Measurements from ENCODE around the gene SPINK8. TPM values are rescaled to one million over a fixed set of nuclear protein-coding genes. Genes with fewer than 3 reads are reported as not detected.
"Not testable (repeated sequence)": the region's sequence is repeated elsewhere in the genome, so short reads cannot be mapped to it uniquely, and the experiment has no call there.

The SPINK8 gene
- total RNA-seq, 1 donor from 2014 or later = not detected

DNA sequence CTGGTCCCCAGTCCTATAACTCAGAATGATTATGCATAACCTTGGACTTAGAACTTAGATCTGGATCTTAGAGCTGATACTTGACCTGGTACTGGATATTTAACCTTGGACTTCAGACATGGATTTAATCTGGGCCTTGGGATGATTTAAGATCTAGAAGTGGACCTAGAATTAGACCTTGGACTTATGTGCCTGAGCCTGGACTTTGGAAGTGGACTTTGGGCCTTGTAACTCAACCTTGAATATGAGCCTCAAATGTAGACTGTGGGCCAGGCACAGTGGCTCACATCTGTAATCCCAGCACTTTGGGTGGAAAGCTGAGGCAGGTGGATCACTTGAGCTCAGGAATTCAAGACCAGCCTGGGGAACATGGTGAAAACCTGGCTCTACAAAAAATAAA lies 46.4 kb downstream of the SPINK8 start:
- intact Hi-C loops (cut with micrococcal nuclease) = no loop called here
- no peak for ATAC-seq
- no peak for DNase-seq

DNA sequence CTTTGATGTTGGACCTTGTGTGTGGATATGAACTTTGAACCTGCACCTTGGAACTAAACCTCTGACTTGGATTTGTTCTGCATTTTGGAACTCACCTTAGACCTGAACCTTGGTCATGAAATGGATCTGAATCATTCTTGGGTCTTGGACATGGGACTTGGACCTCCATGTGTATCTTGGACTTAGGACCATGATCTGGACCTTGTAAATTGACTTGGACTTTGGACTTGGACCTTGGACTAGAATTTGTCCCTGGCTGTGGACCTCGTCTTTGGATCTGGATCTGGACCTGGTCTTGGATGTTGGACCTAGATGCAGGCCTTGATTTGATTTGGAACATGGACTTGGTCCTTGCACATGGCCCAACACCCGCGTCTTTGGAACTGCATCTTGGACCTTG lies 47.2 kb downstream of the SPINK8 start:
- intact Hi-C loops (cut with micrococcal nuclease) = no loop called here
- DNase-seq = no peak
- no peak for ATAC-seq

DNA sequence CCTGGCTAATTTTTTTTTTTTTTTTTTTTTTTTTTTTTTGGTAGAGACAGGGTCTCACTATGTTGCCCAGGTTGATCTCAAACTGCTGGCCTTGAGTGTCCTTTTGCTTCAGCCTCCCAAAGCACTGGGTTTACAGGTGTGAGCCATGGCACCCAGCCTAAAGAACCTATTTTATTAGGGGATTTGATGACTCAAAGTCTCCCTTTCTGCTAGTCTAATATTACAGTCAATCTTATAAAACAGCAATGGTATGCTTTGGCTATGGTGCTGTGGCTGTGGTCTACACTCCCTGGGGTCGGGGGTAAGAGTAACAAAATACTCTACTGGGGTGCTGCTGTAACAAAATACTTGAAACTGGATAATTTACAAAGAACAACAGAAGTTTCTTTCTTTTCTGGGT lies 47.8 kb downstream of the SPINK8 start:
- DNase-seq = no peak
- no peak for ATAC-seq
- intact Hi-C loops (cut with micrococcal nuclease) = no loop called here

DNA sequence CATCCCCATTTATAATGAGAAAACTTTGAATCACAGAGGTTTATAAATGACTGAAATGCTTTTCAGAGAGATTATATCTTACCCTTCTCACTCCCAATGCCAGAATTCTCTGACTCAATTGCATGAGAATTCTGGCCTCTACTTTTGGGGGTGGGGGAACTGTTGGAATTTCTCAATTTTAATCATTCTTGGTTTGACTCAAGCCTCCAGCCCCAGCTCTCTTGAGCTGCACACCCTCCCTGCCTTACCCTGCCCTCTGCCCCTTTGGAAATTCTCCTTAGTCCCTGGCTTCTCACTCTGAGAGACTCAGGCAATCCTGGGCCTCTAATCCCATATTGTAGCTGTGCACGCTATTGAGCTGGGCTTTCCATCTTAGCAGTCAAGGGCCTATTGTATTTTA lies 48.3 kb downstream of the SPINK8 start:
- DNase-seq = no peak
- intact Hi-C loops (cut with micrococcal nuclease) = no loop called here
- no peak for ATAC-seq

DNA sequence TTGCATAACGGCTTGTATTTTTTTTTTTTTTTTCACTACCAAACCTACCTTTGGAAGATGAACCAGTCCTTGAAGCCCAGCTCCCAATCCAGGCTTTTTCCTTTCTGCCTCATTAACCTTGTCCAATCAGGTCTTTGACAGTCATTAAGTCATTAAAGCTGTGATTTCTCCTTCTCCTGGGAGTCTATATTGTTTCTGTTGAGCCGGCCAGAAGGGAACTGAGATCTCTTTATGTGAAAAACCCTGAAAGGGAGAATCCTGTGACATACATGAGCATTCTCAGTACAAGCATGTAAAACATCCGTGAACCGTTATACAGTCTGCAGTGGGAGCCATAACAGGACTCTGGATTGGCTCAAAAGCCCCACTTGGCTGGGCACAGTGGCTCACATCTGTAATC lies 52.6 kb downstream of the SPINK8 start:
- DNase-seq (no peak), ATAC-seq (no peak)
- intact Hi-C loops (cut with micrococcal nuclease) = no loop called here

DNA sequence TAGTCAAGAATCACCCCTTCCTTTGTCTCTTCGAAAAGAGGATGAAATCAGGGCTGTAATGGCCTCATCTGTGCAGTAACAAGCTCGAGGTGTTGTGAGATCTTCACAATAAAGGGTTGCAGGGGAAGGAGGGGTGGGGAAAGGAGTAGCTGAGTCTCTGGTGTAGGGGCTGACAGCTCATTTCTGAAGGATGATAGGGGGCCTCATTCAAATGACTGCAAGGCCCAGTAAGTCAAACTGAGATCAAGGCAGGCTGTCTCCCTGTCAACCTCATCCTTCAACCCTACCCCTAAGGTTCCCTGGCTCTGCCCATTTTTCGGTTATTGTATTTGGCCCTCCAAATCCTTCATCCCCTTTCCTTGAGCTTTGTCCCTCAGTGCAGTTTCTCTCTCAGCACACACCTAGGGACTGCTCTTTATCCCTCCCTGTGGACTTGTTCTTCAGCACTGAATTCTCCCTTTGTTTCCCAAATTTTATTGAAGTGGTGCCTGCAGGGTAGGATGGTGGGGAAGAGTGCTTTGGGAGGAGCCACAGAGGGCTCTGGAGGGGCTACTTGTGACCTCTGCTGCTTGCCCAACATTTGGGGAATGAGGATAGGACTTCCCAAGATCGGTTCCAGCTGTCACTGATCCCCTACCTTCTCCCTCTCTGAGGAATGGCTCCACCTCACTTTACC lies 54.4 kb downstream of the SPINK8 start:
- ATAC-seq = no peak
- DNase-seq = no peak
- intact Hi-C loops (cut with micrococcal nuclease) = loop anchor here (10.0 kb wide), 1 partner anchor 156 kb away; the partner anchor contains the start of gene PLXNB1

DNA sequence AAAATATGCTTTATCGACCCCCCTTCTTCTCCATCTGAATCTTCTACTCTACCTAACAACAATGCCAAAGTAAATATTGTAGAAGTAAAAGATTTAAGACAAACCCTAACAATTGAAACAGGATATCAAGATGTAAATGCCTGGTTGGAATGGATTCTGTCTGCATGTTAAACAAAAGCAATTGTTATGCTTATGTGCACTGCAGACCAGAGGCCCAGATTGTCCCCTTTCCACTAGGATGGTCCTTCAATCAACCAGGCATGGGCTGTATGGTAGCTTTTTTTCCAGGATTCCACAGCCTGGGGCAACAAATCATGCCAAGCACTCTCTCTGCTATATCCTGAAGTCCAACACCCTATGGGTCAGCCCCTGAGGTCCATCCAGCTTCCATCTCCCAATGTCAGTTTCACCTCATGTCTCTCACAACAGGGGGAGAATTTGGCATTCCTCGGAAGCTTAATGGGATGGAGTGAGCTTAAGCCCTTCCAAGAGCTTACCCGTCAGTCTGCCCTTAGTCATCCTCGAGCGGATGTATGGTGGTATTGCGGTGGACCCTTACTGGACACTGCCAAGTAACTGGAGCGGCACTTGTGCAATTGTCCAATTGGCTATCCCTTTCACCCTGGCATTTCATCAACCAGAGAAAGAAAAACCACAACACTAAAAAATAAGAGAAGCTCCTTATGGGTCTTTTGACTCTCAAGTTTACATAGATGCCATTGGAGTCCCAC lies 56.4 kb downstream of the SPINK8 start:
- ATAC-seq (no peak), DNase-seq (no peak)
- intact Hi-C loops (cut with micrococcal nuclease) = loop anchor here (10.0 kb wide), 1 partner anchor 158 kb away; the partner anchor contains the start of gene PLXNB1

DNA sequence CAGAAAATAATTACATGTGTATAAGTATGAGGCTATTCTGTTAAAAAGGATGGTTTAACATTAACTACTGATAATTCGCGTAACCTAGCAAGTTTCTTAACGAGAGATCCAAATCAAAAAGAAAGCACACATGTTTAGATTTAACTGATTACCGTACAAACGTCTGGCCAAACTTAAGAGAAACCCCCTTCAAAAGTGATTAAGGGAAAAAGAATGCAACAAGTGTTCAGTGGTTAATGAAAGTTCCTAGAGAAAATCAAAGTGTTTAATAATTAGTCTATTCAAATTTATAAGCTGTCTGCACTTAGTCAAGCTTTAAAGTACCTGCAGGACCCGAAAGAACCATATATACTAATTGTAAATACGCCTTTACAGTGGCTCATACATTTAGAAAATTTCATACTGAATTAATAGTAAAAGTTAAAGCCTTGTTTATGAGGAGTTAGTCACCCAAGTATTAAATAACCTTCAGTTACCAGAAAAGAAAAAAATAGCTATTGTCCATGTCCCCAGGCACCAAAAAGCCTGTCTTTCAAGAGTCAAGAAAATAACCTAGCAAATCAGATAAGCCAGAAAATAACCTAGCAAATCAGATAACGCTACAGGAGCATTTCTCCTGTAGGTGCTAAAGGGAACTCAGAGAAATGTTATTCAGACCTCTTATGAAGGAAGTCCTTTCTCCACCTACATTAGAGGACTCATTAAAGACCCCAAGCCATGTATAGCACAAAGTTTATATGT lies 58.0 kb downstream of the SPINK8 start:
- ATAC-seq = no peak
- no peak for DNase-seq
- intact Hi-C loops (cut with micrococcal nuclease) = loop anchor here (10.0 kb wide), 1 partner anchor 159 kb away; the partner anchor contains the start of gene PLXNB1

DNA sequence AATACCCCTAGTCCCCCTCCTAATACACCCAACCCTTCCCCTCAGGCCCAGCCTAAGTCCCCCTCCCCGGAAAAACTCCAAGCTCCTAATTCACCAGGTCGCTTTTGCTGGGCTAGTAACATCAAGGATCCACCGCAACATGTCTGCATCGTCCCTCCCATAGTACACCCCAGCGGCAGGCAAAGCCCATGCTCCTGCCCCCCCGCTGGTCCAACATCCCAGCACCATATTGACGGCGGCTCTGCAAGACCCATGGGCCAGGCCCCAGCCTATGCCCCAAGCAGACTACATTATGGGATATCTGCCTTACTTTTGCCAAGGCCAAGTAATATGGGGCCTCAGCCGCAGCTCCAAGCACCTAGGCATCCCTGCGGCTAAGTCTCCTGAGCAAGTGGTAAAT lies 59.0 kb downstream of the SPINK8 start:
- intact Hi-C loops (cut with micrococcal nuclease) = loop anchor here (10.0 kb wide), 1 partner anchor 160 kb away; the partner anchor contains the start of gene PLXNB1
- ATAC-seq (no peak), DNase-seq (no peak)

DNA sequence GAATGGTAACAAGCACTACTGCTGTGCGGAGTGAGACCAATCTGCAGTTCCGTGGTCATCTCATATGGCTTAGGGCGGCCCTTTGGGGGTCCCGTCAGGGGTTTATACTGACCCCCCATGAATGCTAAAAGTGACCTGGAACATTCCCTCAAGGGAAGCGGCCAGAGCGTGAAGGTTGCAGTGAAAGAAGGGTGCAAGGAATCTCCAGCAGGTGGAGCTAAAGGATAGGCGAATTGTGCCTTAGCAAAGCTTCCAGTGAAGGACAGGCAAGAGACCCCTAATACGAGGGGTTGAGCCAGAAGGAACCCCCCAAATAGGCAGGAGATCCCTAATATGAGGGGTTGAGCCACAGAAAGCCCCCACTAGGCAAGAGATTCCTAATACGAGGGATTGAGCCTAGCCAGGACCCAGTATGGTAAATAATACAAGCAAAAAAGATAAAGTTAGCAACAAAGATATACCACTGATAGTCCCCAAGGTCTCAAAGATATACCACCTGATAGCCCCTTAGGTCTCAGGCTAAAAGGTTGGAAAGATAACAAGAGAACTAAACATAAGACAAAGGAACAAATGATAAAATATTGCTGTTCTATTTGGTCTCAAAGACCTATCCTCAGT lies 59.8 kb downstream of the SPINK8 start:
- peak; percentile 72 for ATAC-seq
- DNase-seq = no peak
- intact Hi-C loops (cut with micrococcal nuclease) = loop anchor here (10.0 kb wide), 1 partner anchor 161 kb away; the partner anchor contains the start of gene PLXNB1

DNA sequence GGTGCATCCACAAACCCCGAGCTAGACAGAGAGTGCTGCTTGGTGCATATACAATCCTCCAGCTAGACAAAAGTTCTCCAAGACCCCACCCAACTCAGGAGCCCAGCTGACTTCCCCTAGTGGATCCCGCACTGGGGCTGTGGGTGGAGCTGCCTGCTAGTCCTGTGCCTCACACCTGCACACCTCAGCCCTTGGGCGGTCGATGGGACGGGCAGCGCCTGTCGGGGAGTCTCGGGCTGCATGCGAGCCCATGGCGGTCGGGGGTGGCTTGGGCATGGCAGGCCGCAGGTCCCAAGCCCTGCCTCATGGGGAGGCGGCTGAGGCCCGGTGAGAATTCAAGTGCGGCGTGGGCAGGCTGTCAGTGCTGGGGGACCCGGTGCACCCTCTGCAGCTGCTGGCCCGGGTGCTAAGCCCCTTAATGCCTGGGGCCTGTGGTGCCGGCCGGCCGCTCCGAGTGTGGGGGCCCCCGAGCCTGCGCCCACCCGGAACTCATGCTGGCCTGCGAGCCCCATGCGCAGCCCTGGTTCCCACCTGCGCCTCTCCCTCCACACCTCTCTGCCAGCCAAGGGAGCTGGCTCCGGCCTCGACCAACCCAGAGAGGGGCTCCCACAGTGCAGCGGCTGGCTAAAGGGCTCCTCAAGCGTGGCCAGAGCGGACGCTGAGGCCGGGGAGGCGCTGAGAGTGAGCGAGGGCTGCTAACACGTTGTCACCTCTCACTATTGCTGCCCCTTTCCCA lies 61.5 kb downstream of the SPINK8 start:
- DNase-seq = no peak
- intact Hi-C loops (cut with micrococcal nuclease) = loop anchor here (10.0 kb wide), 1 partner anchor 163 kb away; the partner anchor contains the start of gene PLXNB1
- no peak for ATAC-seq

DNA sequence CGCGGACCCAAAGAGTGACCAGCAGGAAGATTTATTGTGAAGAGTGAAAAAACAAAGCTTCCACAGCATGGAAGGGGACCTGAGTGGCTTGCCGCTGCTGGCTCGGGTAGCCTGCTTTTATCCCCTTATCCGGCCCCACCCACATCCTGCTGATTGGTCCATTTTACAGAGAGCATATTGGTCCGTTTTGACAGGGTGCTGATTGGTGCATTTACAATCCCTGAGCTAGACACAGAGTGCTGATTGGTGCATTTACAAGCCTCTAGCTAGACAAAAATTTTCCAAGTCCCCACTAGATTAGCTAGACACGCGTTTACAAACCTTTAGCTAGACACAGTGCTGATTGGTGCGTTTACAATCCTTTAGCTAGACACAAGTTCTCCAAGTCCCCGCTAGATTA lies 62.2 kb downstream of the SPINK8 start:
- not testable (repeated sequence) for DNase-seq, ATAC-seq
- intact Hi-C loops (cut with micrococcal nuclease) = loop anchor here (10.0 kb wide), 1 partner anchor 164 kb away; the partner anchor contains the start of gene PLXNB1

DNA sequence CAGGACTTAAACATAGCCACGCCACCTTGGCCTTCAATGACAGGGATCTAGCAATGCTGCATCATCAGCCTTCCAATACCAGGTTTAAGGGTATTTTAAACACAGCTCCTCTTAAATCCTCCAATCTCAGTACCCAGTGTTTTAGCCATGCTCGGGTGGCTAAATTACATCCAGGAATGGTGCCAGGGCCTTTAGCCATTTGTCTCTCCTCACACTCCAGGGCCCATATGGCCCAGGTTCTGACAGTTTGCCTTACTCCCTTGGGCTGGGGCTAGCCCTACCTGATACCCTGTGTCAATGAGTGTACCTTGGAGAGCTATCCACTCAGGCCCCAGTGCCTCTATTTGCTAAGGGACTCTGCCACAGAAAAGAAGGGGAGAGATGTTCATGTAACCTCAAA lies 63.2 kb downstream of the SPINK8 start:
- ATAC-seq (no peak), DNase-seq (no peak)
- intact Hi-C loops (cut with micrococcal nuclease) = loop anchor here (10.0 kb wide), 1 partner anchor 164 kb away; the partner anchor contains the start of gene PLXNB1

DNA sequence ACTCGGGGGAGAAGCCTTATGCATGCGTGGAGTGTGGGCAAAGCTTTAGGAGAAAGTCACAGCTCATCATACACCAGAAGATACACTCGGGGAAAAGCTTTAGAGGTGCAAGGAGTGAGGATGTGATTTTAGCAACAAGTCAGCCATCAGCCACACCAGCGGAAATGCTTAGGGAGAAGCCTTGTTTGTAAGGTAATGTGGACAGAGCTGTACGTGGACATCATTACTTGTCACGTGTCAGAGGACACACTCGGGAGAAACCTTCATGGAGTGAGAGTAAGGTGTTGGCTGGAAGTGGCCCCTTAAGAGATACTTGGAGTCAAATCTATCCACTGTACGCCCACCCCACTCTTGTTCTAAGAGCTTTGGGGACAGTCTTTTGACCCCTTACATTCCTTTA lies 63.9 kb downstream of the SPINK8 start:
- DNase-seq (no peak), ATAC-seq (no peak)
- intact Hi-C loops (cut with micrococcal nuclease) = no loop called here

DNA sequence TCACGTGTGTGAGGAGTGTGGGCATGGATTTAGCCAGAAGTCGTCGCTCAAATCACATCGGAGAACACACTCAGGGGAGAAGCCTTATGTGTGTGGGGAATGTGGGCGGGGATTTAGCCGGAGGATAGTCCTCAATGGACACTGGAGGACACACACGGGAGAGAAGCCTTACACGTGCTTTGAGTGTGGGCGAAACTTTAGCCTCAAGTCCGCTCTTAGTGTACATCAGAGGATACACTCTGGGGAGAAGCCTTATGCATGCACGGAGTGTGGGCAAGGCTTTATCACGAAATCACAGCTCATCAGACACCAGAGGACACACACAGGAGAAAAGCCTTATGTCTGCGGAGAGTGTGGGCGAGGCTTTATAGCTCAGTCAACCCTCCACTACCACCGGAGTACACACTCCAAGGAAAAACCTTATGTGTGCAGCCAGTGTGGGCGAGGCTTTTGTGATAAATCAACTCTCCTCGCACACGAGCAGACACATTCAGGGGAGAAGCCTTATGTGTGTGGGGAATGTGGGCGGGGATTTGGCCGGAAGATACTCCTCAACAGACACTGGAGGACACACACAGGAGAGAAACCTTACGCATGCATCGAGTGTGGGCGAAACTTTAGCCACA lies 64.4 kb downstream of the SPINK8 start:
- DNase-seq (no peak), ATAC-seq (no peak)
- intact Hi-C loops (cut with micrococcal nuclease) = no loop called here

DNA sequence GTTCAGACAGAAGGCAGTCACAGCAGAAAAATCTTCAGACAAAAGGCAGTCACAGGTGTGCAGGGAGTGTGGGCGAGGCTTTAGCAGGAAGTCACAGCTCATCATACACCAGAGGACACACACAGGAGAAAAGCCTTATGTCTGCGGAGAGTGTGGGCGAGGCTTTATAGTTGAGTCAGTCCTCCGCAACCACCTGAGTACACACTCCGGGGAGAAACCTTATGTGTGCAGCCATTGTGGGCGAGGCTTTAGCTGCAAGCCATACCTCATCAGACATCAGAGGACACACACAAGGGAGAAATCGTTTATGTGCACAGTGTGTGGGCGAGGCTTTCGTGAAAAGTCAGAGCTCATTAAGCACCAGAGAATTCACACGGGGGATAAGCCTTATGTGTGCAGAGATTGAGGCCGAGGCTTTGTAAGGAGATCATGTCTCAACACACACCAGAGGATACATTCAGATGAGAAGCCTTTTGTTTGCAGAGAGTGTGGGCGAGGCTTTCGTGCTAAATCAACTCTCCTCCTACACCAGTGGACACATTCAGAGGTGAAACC lies 65.0 kb downstream of the SPINK8 start:
- ATAC-seq (no peak), DNase-seq (no peak)
- intact Hi-C loops (cut with micrococcal nuclease) = no loop called here

DNA sequence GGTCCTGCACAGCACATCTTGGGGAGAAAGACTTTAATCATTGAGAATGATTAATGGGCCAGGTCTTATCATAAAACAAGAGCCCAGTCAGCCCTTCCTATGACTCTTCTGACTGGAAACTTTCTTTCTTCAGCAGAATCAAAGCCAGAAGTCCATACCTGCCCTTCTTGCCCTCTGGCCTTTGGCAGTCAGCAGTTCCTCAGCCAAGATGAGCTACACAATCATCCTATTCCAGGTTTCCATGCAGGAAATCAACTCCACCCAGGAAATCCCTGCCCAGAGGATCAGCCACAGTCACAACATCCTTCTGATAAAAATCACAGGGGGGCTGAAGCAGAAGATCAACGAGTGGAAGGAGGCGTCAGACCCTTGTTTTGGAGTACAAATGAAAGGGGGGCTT lies 65.7 kb downstream of the SPINK8 start:
- ATAC-seq (no peak), DNase-seq (no peak)
- intact Hi-C loops (cut with micrococcal nuclease) = no loop called here

DNA sequence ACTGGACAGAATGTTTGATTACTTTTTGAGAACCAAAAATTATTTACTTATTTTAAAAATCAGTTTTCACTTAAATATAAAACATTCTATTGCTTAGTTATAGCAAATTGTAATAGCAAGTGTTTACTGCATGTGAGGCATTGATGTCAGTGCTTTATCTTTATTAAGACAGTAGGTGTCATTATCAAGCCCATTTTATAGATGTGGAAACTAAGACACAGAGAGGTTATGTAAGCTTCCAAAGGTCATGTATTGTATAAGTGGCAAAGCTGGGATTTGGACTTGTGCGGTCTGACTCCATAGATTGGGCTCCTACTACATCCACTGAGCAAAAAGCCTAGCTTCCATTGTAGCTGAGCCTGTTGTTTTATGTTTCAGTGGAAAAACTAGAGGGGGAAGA lies 74.9 kb downstream of the SPINK8 start:
- intact Hi-C loops (cut with micrococcal nuclease) = no loop called here
- DNase-seq = no peak
- no peak for ATAC-seq
